GM18519 (cell line): ENCODE results near the gene FNBP1.
"Not testable (repeated sequence)": the region's sequence is repeated elsewhere in the genome, so short reads cannot be mapped to it uniquely, and the experiment has no call there.

Experiments
- ATAC-seq: cut with Tn5 transposase; IDR thresholded peaks from one replicate; pipeline ENCODE4 v1.9.1; 2021; ENCODE audit warnings: mild to moderate bottlenecking, moderate library complexity; ENCODE audit not compliant: unreplicated experiment, low FRiP score

Gene FNBP1

GRCh38 chr9:129996161-129996830 lies 46.7 kb downstream of the FNBP1 start:
- no peak for ATAC-seq

- ATAC-seq = no peak
Measured at GRCh38 chr9:129995409-129996160, 47.4 kb downstream of the FNBP1 start.

GRCh38 chr9:129994882-129995281 lies 48.1 kb downstream of the FNBP1 start:
- no peak for ATAC-seq

GRCh38 chr9:129991139-129991538 lies 51.9 kb downstream of the FNBP1 start:
- not testable (repeated sequence) for ATAC-seq

- ATAC-seq = no peak
Measured at GRCh38 chr9:129990269-129991010, 52.5 kb downstream of the FNBP1 start.

GRCh38 chr9:129989740-129990139 lies 53.2 kb downstream of the FNBP1 start:
- no peak for ATAC-seq

- ATAC-seq = no peak
Measured at GRCh38 chr9:129989362-129989708, 53.7 kb downstream of the FNBP1 start.

GRCh38 chr9:129988607-129989361 lies 54.2 kb downstream of the FNBP1 start:
- peak; percentile 65 for ATAC-seq

- no peak for ATAC-seq
Measured at GRCh38 chr9:129987941-129988340, 55.0 kb downstream of the FNBP1 start.

GRCh38 chr9:129987047-129987446 lies 55.9 kb downstream of the FNBP1 start:
- ATAC-seq = no peak

GRCh38 chr9:129984589-129984988 lies 58.4 kb downstream of the FNBP1 start:
- not testable (repeated sequence) for ATAC-seq

GRCh38 chr9:129983891-129984290 lies 59.1 kb downstream of the FNBP1 start:
- ATAC-seq = no peak

GRCh38 chr9:129981180-129981907 lies 61.6 kb downstream of the FNBP1 start:
- no peak for ATAC-seq

- ATAC-seq = not testable (repeated sequence)
Measured at GRCh38 chr9:129980224-129980623, 62.8 kb downstream of the FNBP1 start.

- ATAC-seq = no peak
Measured at GRCh38 chr9:129979071-129979745, 63.8 kb downstream of the FNBP1 start.

GRCh38 chr9:129972816-129973215 lies 70.2 kb downstream of the FNBP1 start:
- ATAC-seq = no peak

- ATAC-seq = no peak
Measured at GRCh38 chr9:129968690-129969485, 74.1 kb downstream of the FNBP1 start.

- ATAC-seq = no peak
Measured at GRCh38 chr9:129964901-129965734, 77.9 kb downstream of the FNBP1 start.
